ENCODE measurements around the gene PRDX5. TPM values are rescaled to one million over a fixed set of nuclear protein-coding genes. Genes with fewer than 3 reads are reported as not detected.

Gene PRDX5
- total RNA-seq, 2 experiments from 2014 or later, result 177 to 217 TPM

DNA sequence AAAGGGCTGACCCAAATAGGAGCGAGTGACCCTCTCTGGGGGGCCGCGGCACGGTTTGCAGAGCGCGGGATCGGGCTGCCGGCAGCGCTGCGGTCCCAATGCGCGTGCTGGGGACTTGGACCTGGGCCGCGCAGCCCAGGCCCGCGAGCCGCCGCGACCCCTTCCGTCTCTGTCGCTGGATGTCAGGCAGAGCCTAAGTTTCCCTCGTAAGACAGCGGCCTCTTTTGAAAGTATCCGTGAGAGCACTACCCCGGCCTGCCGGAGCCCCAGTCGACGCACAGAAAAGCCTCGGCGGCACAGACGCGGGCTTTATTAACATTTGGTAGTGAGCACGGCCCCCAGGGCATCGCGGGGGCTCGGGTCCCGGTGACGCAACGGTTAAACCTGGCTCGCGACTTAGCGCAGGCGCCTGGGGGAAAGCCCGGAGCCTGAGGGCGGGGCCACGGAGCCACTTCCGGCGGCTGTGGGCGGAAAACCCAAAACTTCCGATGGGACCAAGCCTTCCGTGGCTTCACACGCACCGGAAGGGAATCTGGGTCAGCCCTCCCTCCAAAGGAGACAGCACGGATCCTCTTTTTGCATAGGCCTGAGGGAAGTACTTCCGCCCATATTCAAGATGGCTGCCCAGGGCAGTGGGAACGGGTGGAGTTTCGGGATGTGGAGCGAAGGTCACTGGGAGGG lies 48.2 kb upstream of the PRDX5 start:
- intact Hi-C loops (cut with micrococcal nuclease; ENCODE audit: unreplicated experiment), result loop anchor here (1.0 to 2.0 kb wide), 5 partner anchors 18 to 71 kb away; partner anchors contain the start of genes CCDC88B, NUDT22, PLCB3 and PPP1R14B
- H3K9me3 ChIP-seq (ENCODE audit: low read length), result no peaks in the 10 kb centered on the region
- DNase-seq (ENCODE audit: low spot score), result peak; percentile 100

DNA sequence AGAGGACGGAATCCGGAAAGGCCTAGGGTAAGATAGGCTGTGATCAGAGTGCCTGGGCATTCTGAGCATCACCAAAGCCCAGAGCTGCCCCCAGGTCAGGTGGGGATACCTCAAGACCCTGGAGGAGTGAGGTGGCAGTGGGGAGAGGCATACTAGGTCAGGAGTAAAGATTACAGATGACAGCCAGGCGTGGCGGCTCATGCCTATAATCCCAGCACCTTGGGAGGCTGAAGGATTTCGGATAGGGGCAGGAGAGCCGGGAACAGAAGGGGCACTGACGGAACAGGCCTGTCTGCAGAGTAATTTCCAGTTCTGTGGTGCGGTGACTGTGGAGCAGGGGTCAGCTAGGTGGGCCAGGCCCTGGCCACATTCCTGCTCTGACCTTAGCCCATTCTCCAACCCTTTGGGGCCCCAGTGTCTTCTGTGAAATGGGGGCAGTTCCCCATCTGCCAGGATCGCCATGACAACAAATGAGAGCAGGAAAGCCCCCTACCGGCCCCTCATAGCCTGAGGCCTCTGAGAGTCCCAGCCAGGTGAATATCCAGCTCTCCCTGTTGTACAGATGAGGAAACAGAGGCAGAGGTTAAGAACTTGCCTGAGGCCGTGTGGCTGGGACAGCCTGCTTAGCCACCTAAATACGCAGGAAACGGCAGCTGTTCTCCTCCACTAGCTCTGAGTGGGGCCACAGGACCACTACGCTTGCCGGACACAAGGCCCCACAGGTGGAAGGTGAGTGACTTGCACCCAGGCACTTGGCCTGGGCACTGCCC lies 42.7 kb upstream of the PRDX5 start:
- no TSS peak for BruUV-seq (replicated peaks)
- POLR2A ChIA-PET, result interaction anchor here (0.7 kb wide), 1 partner anchor 29 kb away, joined by 10 read pairs; no protein-coding TSS in a partner anchor
- no peak overlapping the region for H2AFZ ChIP-seq (ENCODE audit: low read length)

More for the DNA sequence above, 48.2 kb upstream of the PRDX5 start:
- no peak for TF ChIP-seq EZH2phosphoT487 (IDR thresholded peaks at IDR 0.05; ENCODE audit: borderline replicate concordance, low read depth, low read length)
- TF ChIP-seq, protein P1, sequence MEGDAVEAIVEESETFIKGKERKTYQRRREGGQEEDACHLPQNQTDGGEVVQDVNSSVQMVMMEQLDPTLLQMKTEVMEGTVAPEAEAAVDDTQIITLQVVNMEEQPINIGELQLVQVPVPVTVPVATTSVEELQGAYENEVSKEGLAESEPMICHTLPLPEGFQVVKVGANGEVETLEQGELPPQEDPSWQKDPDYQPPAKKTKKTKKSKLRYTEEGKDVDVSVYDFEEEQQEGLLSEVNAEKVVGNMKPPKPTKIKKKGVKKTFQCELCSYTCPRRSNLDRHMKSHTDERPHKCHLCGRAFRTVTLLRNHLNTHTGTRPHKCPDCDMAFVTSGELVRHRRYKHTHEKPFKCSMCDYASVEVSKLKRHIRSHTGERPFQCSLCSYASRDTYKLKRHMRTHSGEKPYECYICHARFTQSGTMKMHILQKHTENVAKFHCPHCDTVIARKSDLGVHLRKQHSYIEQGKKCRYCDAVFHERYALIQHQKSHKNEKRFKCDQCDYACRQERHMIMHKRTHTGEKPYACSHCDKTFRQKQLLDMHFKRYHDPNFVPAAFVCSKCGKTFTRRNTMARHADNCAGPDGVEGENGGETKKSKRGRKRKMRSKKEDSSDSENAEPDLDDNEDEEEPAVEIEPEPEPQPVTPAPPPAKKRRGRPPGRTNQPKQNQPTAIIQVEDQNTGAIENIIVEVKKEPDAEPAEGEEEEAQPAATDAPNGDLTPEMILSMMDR (conservative IDR thresholded peaks at IDR 0.05; ENCODE audit: low read length), result peak; percentile 37
- TSS peak; percentile 80 for BruUV-seq (replicated peaks)
- peak overlapping the region; percentile 91 for H3K27ac ChIP-seq (ENCODE audit: low read depth, low read length, poor library complexity, severe bottlenecking)
- no peaks in the 10 kb centered on the region for H4K20me1 ChIP-seq (ENCODE audit: insufficient read depth, low read length)
- peaks cover 27% of the 10 kb centered on the region for H3K4me1 ChIP-seq (ENCODE audit: insufficient read depth, low read length, poor library complexity, severe bottlenecking)
- peak overlapping the region; percentile 75 for H3K4me2 ChIP-seq (ENCODE audit: low read length)
- ChIA-PET CTCF (ENCODE audit: unreplicated experiment) (no interaction called here), POLR2A (interaction anchor here (0.9 to 1.5 kb wide), 5 partner anchors 13 to 64 kb away, joined by 3 to 5 read pairs (median 4); partner anchors contain the start of gene TRMT112)
- H3K36me3 ChIP-seq (ENCODE audit: insufficient read depth, low read length), result no peaks in the 10 kb centered on the region
- peak overlapping the region; percentile 86 for H3K4me3 ChIP-seq (ENCODE audit: low read depth, low read length, poor library complexity, severe bottlenecking)
- peaks cover 11% of the 10 kb centered on the region; the same call in 1 of the 2 replicates for H3K79me2 ChIP-seq (ENCODE audit: insufficient read depth, low read depth, low read length)
- peak overlapping the region; percentile 63 for H2AFZ ChIP-seq (ENCODE audit: low read length)
- no peaks in the 10 kb centered on the region for H3K9me2 ChIP-seq (ENCODE audit: insufficient read depth, low read length)

More for the DNA sequence above, 42.7 kb upstream of the PRDX5 start:
- no peaks in the 10 kb centered on the region for H3K9me2 ChIP-seq (ENCODE audit: insufficient read depth, low read length)
- intact Hi-C loops (cut with micrococcal nuclease; ENCODE audit: unreplicated experiment), result no loop called here
- no peak for DNase-seq (ENCODE audit: low spot score)
- H3K27ac ChIP-seq (ENCODE audit: low read depth, low read length, poor library complexity, severe bottlenecking), result no peak overlapping the region
- CTCF ChIA-PET (ENCODE audit: unreplicated experiment), result no interaction called here
- H3K36me3 ChIP-seq (ENCODE audit: insufficient read depth, low read length), result peaks cover 13% of the 10 kb centered on the region; the same call in 1 of the 2 replicates
- H4K20me1 ChIP-seq (ENCODE audit: insufficient read depth, low read length), result no peaks in the 10 kb centered on the region
- no peak overlapping the region for H3K4me3 ChIP-seq (ENCODE audit: low read depth, low read length, poor library complexity, severe bottlenecking)
- no peak overlapping the region for H3K4me2 ChIP-seq (ENCODE audit: low read length)
- TF ChIP-seq, protein P1 (conservative IDR thresholded peaks at IDR 0.05; ENCODE audit: low read length), result no peak
- H3K4me1 ChIP-seq (ENCODE audit: insufficient read depth, low read length, poor library complexity, severe bottlenecking), result peaks cover 9% of the 10 kb centered on the region
- no peaks in the 10 kb centered on the region for H3K9me3 ChIP-seq (ENCODE audit: low read length)
- peaks cover 11% of the 10 kb centered on the region; the same call in 1 of the 2 replicates for H3K79me2 ChIP-seq (ENCODE audit: insufficient read depth, low read depth, low read length)
